Peyer's patch (tissue), 4 donors: Measurements from ENCODE around the gene MMP8. TPM values are rescaled to one million over a fixed set of nuclear protein-coding genes. Genes with fewer than 3 reads are reported as not detected.

Experiments
- DNase-seq, 3 donors: peaks; one replicate each; pipeline ENCODE4 v3.0.0-alpha.2; 2017 to 2019
- H3K27ac ChIP-seq, 4 donors: fragments of 200-600 bp; sonication (generic); one replicate each; pipeline ENCODE4 v1.5.1; 2016 to 2019
- H3K27me3 ChIP-seq, 2 donors: fragments of 200-600 bp; sonication (generic); one replicate each; pipeline ENCODE4 v1.5.1; 2019
- H3K36me3 ChIP-seq, 3 donors: fragments of 200-600 bp; sonication (generic); one replicate each; pipeline ENCODE4 v1.5.1; 2016 to 2019
- H3K4me1 ChIP-seq, 4 donors: fragments of 200-600 bp; sonication (generic); one replicate each; pipeline ENCODE4 v1.5.1; 2016 to 2019
- H3K4me3 ChIP-seq, 4 donors: fragments of 200-600 bp; sonication (generic); 1 replicate in 3 of 4; 2 replicates in 1 of 4; pipeline ENCODE4 v1.5.1; 2016 to 2019; ENCODE audit warnings: mild to moderate bottlenecking in 1 of 4
- H3K9me3 ChIP-seq, 4 donors: fragments of 200-600 bp; sonication (generic); one replicate each; pipeline ENCODE4 v1.5.1; 2016 to 2019; ENCODE audit warnings: mild to moderate bottlenecking in 1 of 4
- POLR2A ChIP-seq, 2 donors: fragments of 450-650 bp; IDR thresholded peaks; one replicate each; pipeline ENCODE4 v1.5.1; 2017; ENCODE audit warnings: antibody characterized with exemption in 2 of 2, mild to moderate bottlenecking in 2 of 2, moderate library complexity in 2 of 2
- total RNA-seq, 4 donors: library from RNA; depleted of rRNA; stranded (reverse); fragments of >200 nt; gene quantifications; one replicate each; pipeline ENCODE4 v1.1.0, GENCODE V29; 2016
- TF ChIP-seq, protein P1 (sequence below), 6 experiments: fragments of 450-650 bp in 4 of 6; fragments of 200-600 bp in 2 of 6; sonication (generic) in 1 of 6; IDR thresholded peaks; one replicate each; pipeline ENCODE4 v1.5.1; 2017 to 2019; ENCODE audit warnings: antibody characterized with exemption in 6 of 6, mild to moderate bottlenecking in 3 of 6, moderate library complexity in 1 of 6

The MMP8 gene
- total RNA-seq, 4 donors from 2014 or later, result not detected

DNA sequence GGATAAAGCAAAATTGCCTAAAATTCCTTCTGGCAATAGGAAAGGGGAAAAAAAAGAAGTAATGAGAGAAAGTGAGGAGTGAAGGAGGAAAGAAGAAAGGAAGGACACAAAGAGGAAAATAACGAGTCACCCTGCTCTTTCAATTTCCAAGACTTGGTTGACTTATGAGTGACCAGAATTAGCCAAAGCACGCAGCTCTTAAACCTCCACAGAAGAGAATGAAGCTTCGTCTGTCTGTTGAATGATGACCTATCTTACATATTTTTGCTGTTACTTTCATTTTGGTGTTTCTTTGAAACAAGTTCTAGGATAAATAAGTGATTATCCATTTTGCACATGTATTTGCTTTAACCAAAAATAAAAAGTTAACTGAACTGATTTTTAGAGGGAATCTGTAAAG is 19.9 kb downstream of the MMP8 start:
- H3K4me1 ChIP-seq, result no peaks in the 10 kb centered on the region
- H3K36me3 ChIP-seq, result no peaks in the 10 kb centered on the region
- DNase-seq, result no peak
- H3K4me3 ChIP-seq, result no peak overlapping the region
- H3K27me3 ChIP-seq, result no peaks in the 10 kb centered on the region
- no peak overlapping the region for H3K27ac ChIP-seq
- H3K9me3 ChIP-seq, result no peaks in the 10 kb centered on the region
- TF ChIP-seq, protein P1, sequence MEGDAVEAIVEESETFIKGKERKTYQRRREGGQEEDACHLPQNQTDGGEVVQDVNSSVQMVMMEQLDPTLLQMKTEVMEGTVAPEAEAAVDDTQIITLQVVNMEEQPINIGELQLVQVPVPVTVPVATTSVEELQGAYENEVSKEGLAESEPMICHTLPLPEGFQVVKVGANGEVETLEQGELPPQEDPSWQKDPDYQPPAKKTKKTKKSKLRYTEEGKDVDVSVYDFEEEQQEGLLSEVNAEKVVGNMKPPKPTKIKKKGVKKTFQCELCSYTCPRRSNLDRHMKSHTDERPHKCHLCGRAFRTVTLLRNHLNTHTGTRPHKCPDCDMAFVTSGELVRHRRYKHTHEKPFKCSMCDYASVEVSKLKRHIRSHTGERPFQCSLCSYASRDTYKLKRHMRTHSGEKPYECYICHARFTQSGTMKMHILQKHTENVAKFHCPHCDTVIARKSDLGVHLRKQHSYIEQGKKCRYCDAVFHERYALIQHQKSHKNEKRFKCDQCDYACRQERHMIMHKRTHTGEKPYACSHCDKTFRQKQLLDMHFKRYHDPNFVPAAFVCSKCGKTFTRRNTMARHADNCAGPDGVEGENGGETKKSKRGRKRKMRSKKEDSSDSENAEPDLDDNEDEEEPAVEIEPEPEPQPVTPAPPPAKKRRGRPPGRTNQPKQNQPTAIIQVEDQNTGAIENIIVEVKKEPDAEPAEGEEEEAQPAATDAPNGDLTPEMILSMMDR (IDR thresholded peaks at IDR 0.05), result no peak
- TF ChIP-seq POLR2A (IDR thresholded peaks at IDR 0.05), result no peak

DNA sequence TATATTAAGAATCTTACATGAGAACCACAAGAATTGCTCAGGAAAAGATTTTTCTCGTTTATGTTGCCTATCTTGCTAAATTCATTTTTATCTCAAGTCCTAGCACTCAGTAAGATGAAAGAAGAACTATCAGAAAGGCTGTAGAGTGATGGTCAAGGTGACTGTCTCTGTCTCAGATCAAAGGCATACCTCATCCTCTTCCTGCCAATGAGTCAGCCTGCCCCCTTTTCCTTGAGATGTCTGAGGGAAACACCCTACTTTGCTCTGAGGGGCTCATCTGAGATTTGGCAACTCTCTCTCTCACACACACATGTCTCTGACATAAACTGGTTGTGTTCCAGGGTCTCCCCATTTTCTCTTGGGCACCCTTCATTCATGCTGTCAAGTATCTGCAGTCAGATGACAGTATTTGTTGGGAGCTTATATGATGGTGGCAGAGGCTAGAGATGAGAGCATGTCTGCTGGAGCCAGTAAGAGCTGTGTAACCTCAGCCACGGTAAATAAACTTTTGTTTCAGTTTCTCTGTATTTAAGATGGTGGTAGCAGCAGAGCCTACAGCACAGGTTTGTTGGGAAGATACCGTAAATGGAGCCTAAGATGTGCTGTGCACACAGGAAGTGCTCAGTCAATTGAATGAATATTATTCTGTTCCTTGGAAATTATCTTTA is 20.8 kb downstream of the MMP8 start:
- DNase-seq, result no peak
- Histone ChIP-seq H3K36me3 (no peaks in the 10 kb centered on the region), H3K4me3 (no peak overlapping the region), H3K9me3 (no peaks in the 10 kb centered on the region), H3K4me1 (no peaks in the 10 kb centered on the region), H3K27ac (no peak overlapping the region), H3K27me3 (no peaks in the 10 kb centered on the region)
- TF ChIP-seq POLR2A (IDR thresholded peaks at IDR 0.05), result no peak
- TF ChIP-seq, protein P1 (IDR thresholded peaks at IDR 0.05), result no peak

DNA sequence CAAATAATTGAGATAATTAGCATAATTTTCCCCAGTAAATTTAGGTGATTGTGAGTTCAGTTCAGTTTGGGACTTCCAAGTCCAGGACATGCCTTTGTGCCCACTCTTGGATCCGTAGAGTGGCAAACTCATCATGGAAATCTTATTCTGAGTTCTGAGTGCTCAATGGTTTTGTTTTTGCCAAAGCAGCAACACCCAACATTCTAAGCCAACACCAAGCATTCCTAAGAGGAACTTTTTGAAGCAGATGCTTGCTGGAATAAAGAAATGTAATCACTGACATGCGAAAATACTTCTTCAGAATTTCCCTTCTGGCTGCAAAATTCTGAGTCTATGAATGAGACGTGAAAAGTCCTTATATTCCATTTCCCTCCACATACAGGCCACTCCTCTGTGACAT is 29.6 kb downstream of the MMP8 start:
- H3K27me3 ChIP-seq, result no peaks in the 10 kb centered on the region
- no peaks in the 10 kb centered on the region for H3K4me1 ChIP-seq
- H3K4me3 ChIP-seq, result no peak overlapping the region
- H3K36me3 ChIP-seq, result no peaks in the 10 kb centered on the region
- no peak for TF ChIP-seq POLR2A (IDR thresholded peaks at IDR 0.05)
- TF ChIP-seq, protein P1 (IDR thresholded peaks at IDR 0.05), result no peak
- no peak overlapping the region for H3K27ac ChIP-seq
- no peak for DNase-seq
- H3K9me3 ChIP-seq, result no peaks in the 10 kb centered on the region

DNA sequence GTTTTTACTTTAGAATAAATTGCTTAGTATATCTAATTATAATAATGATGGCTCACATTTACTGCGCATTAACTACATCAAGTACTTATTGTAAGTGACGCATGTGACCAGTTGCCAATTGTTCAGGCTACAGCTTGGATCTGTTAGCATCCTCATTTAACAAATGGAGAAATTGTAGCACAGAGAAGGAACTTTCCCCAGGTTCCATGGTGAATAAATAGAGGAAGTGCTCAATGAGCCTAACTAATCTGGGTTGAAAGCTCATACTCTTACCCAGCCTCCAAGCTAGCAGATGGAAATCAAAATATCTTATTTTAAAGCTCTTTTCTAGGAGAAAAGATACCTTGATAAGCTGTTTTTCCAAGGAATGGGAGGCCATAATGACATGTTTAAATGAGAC is 39.0 kb downstream of the MMP8 start:
- TF ChIP-seq, protein P1 (IDR thresholded peaks at IDR 0.05), result no peak
- TF ChIP-seq POLR2A (IDR thresholded peaks at IDR 0.05), result no peak

DNA sequence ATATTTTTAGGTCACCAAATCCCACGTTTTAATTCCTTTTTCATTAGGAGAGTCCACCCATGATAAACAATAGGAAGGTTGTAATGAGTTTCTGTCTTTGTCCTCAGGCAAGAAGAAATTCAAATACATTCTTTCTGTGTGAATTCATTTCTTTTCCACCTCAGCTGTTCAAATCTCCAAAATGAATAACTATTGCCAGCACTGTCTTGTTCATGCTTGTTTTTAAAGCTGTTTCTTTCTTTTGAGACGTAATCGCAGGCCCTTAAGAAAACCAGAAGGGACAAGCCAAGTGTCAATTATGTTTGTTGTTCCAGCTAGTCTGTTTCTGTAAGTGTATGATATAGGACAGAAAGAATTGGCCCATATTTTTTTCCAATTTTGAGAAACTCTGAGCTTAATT is 39.4 kb downstream of the MMP8 start:
- no peak for DNase-seq
- Histone ChIP-seq H3K4me1 (no peaks in the 10 kb centered on the region), H3K27ac (no peak overlapping the region), H3K4me3 (no peak overlapping the region), H3K9me3 (no peaks in the 10 kb centered on the region), H3K36me3 (no peaks in the 10 kb centered on the region), H3K27me3 (no peaks in the 10 kb centered on the region)
- TF ChIP-seq, protein P1 (IDR thresholded peaks at IDR 0.05), result no peak
- TF ChIP-seq POLR2A (IDR thresholded peaks at IDR 0.05), result no peak

More for the DNA sequence above, 39.0 kb downstream of the MMP8 start:
- H3K4me1 ChIP-seq, result no peaks in the 10 kb centered on the region
- H3K36me3 ChIP-seq, result no peaks in the 10 kb centered on the region
- no peak overlapping the region for H3K27ac ChIP-seq
- no peak overlapping the region for H3K4me3 ChIP-seq
- DNase-seq, result no peak
- H3K27me3 ChIP-seq, result no peaks in the 10 kb centered on the region
- H3K9me3 ChIP-seq, result no peaks in the 10 kb centered on the region

DNA sequence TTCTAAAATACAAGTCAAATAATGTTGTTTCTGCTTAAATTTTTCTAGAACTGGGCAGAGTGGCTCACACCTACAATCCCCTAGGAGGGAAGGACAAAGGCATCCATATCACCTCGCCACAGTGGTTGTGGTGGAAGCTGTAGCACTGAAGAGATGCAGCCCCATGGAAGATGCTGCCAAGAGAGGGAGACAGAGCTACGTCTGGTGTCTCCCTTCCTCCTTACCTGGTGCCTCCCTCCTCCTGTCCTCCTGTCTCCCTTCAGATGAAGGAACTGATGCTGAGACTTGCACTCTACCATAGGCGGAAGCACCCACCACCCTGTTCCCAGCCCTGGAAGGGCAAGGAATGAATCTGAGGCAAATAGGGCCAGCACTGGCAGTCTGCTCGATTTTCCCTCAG is 41.5 kb downstream of the MMP8 start:
- H3K9me3 ChIP-seq, result no peaks in the 10 kb centered on the region
- no peak overlapping the region for H3K4me3 ChIP-seq
- no peaks in the 10 kb centered on the region for H3K4me1 ChIP-seq
- no peaks in the 10 kb centered on the region for H3K36me3 ChIP-seq
- TF ChIP-seq POLR2A (IDR thresholded peaks at IDR 0.05), result no peak
- TF ChIP-seq, protein P1 (IDR thresholded peaks at IDR 0.05), result no peak
- no peaks in the 10 kb centered on the region for H3K27me3 ChIP-seq
- no peak for DNase-seq
- no peak overlapping the region for H3K27ac ChIP-seq
